NCI-H1048 (cell line): Measurements from ENCODE around the gene GNG2.

Experiments used
- DNase-seq: peaks from one replicate; lab custom pipeline; 2025; lab: John Stamatoyannopoulos, UW

GNG2 gene

DNA sequence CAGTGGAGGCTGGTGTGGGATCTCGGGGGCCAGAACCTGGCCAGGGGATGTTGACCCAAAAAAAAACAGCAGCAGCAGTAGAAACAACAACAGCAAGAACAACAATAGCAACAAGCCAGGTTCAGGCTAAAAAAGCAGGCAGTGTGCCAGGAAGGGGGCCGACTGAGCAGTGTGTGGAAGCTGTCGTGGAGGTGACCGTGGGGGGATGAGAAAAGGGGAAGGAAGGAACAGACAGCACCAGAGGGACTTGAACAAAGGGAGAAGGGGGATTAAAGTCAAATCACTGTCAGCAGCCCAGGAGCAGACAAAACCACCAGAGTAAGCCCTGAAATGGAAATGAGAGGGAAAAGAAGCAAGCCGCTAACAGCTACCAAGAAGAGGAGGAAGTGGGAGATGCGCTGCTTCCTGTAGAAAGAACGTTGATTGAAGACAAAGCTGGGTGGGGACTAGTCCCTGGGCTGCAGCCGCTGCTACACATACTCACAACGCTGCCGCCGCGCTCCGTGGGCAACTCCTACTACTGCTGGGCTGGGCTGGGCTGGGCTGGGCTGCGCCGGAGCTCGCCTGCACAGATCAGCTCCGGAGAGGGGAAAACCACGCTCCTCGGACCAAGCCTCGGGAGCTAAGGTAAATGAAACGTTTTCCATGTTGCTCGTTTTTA lies at the start of gene GNG2:
GNG2 (plus strand) TSS at position 449 of the 661 bp plus-strand sequence. CDS start 90,067 bp downstream, outside the sequence.
- no peak for DNase-seq

DNA sequence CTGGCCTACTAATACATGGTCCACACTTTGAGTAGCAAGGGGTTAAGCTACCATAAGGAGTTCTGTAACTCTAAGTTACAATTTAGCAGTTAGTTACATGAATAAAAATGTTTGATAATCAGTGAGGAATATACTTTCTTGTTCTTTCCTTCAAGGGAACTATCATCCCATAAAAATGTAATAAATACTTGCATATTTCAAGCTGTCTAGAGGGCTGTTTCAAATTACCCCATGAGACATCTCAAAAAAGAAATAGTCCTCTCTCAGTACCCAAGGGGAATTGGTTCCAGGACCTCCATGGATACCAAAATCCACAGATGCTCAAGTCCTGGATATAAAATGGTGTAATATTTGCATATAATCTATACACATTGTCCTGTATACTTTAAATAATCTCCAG lies 48.7 kb upstream of the GNG2 start:
- DNase-seq = no peak

- DNase-seq = no peak
Measured at GRCh38 chr14:51816031-51816430, 44.4 kb upstream of the GNG2 start.

DNA sequence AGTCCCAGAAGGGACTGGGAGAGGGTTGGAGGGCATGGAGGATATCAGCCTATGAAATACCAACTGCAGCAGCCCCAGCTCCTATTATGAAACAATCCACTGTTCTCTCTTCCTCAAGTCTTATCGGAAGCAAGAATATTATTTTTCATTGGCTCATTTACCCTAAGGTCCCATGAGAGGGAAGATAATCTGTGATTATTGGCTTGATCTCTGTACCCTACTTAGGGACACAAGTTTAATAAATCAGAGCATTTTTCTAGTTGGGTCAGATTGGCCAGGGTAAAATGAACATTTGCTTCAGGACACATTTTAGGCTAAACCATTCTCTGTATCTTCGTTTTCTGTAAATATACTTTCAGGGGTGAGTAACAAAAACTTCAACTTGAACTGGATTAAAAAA lies 43.1 kb upstream of the GNG2 start:
- no peak for DNase-seq

DNA sequence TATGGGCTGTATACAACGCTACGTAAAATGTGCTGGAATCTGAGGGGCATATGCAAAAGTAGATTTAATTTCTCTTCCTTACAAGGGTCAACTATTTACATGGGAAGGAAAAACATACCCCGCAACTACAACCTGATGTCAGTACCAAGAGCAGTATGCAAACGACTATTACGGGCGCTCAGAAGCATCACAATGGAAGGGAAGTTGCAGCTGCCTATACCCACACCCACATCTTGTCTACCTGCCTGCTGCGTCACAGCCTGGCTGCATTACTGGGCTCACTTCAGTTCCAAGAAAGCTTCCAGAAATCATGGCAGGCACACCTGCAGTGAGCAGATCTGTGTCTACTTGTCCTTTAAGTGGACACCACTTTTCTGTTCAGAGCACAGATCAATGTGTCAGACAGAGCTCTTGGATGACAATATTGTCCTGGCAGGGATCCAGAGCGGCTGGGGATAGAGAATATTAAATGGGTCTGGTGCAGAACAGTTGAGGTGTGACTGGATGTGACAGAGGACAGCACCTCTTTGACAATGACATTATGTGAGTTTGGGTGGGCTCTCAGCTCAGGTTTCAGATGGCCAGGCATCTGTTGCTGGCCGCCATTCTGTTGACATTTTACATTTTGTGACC lies 41.5 kb upstream of the GNG2 start:
- DNase-seq = no peak

DNA sequence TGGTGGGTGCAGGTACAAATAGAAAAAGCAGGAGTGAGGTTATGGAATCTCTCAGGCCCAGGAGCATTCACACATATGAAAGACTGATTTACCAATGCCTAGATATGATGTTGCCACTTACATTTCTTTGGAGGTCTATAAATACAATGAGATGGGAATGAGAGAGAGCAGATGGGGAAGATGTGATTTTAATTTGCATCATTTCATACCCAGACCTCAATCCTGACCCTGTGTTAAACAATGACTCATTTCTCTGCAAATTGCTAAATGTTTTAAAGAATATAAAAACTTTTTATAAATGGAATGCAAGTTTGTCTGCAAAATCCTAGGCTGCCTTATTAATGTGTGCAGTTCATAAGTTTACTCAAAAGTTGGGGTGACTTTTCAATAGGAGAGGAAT lies 38.6 kb upstream of the GNG2 start:
- DNase-seq = no peak

GRCh38 chr14:51822499-51822898 lies 37.9 kb upstream of the GNG2 start:
- no peak for DNase-seq

DNA sequence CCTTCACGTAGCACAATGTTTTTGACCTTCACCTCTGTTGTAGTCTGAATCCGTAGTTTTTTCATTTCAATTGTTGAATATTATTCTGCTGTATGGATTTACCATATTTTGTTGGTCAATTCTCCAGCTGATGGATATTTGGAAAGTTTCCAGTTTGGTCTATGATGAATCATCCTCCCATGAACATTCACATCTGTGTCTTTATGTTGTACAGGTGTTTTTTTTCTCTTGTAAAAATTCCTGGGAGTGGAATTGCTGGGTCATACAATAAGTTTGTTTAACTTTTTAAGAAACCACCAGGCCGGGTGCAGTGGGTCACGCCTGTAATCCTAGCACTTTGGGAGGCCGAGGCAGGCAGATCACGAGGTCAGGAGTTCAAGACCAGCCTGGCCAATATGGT lies 36.7 kb upstream of the GNG2 start:
- DNase-seq = no peak

- no peak for DNase-seq
Measured at GRCh38 chr14:51824191-51824590, 36.2 kb upstream of the GNG2 start.

DNA sequence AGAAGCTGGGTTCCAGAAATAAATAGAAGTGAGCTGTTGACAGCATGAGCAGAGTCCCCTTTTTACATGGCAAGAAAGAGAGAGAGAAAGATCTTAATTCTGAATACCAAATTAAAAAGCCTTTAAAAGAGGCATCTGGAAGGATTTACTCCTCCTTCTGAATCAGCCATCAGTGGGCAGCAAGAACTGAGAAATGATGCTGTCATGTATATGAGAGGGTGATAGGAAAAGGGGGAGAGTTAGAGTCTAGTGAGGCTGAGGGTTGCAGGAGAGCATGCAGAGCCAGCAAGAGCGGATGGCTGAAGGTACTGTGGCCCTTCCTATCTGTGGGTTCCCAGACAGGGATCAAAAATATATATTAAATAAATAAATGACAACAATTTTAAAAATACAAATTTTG lies 34.5 kb upstream of the GNG2 start:
- no peak for DNase-seq

DNA sequence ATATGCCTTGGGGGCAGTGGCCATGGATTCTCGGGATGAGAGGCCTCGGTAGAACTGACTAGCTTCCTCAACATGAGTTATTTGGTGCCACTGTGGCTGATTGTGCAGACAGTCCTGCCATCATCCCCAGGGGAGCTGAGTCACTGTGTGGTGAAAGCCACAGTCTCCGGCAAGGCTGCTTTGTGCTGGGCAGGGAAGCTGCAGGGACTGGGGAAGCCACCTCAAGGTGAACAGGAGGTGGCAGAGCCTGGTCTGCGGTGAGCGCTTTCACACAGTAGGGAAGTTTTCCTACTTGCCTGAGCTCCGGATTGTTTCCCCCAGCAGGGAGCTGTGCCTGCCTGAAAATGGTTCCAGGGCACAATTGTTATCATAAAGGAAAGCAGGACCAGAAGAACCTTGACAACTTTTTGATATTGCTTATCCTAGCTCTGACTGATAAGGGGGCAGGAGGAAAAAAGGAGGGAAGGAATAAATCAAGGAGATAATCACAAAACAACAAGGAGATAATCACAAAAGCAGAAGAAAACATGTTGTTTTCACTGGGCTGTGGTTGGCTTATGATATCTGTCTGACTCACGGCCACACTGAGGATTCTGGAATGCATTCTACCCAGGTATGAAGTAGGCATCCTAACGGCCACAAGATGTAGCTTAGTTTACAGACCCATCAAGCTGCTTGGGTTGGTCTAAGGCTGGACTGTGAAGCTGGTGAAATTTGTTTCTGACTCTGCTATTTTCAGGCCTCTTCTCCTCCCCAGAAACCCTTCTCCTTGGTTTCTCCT lies 32.2 kb upstream of the GNG2 start:
- DNase-seq = no peak

GRCh38 chr14:51834240-51834639 lies 26.2 kb upstream of the GNG2 start:
- DNase-seq = no peak

GRCh38 chr14:51836417-51836816 lies 24.0 kb upstream of the GNG2 start:
- no peak for DNase-seq

GRCh38 chr14:51844081-51844881 lies 16.1 kb upstream of the GNG2 start:
- DNase-seq = no peak

- no peak for DNase-seq
Measured at GRCh38 chr14:51845811-51846210, 14.6 kb upstream of the GNG2 start.

DNA sequence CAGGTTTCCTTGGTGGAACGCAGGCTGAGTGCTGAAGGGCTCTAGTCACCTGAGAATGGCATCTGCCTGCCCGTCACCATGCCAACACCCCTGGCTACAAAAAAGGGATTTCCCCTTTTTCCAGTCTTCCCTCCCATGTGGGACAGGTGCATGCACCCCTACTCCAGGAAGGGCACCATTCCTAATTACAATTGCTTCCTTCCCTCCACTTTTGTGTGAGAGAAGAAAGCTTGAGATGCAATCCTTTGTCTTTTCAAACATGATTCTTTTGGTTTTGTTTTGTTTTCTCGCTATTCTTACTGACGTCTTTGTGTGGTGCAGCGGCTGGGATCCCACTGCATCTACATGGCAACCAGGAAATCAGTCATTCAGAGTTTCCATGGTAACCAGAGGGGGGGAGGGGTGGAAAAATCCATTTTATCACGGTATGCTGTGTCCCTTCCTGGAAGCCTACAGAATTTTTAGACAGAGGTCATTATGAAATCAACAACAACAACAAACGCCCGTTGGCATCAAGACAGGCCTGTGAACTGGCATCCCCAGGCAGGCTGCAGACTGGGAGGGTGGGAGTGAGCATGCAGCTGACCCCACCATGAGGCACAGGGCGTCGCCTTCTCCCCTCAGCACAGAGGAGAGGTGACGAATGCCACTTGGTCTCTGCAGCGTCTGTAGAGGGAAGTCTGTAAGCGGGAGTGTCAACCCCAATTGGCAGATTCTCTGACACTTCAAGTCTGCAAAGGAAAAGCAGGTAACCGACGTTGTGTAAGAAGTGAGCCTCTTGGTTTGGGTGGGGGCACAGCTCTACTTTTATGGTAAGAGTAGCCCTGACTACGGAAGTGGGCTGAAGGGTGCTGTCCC lies 13.6 kb upstream of the GNG2 start:
- no peak for DNase-seq

GRCh38 chr14:51847489-51847796 lies 13.0 kb upstream of the GNG2 start:
- DNase-seq = no peak

DNA sequence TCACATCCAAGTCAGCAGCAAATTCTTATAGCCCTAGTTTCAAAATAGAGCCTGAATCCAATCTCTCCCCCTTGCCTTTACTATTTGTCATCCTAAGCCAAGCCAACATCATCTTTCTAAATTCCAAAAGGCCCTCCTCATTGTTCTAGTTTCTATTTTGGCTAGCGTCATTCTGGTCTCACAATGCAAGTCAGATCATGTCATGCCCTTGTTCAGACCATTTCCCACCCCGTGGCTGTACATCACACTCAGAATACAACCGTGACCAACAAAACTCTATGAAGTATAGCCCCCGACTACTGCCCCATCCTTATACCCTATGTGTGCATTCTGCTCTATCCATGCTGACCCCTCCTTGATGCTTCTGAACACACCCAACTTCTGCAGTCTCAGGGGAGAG lies 12.3 kb upstream of the GNG2 start:
- no peak for DNase-seq

- no peak for DNase-seq
Measured at GRCh38 chr14:51849097-51849496, 11.3 kb upstream of the GNG2 start.

DNA sequence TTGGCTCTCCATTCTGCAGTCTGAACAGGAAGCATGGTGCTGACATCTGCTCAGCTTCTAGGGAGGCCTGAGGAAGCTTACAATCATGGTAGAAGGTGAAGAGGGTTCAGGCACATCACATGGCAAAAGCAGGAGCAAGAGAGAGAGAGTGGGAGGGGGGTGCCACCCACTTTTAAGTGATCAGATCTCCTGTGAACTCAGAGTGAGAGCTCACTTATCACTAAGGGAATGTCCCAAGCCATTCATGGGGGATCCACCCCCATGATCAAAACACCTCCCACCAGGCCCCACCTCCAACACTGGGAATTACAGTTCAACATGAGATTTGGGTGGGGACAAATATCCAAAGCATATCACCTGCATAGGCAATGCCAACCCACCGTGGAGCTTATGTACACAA lies 9.8 kb upstream of the GNG2 start:
- no peak for DNase-seq

GRCh38 chr14:51852541-51852940 lies 7.9 kb upstream of the GNG2 start:
- no peak for DNase-seq

GRCh38 chr14:51855234-51855633 lies 5.2 kb upstream of the GNG2 start:
- DNase-seq = no peak
